Astrocyte of the cerebellum (primary cell): ENCODE data around the gene GARRE1.
"Not testable (repeated sequence)": the region's sequence is repeated elsewhere in the genome, so short reads cannot be mapped to it uniquely, and the experiment has no call there.

Experiments used
- DNase-seq: peaks from one replicate; pipeline ENCODE4 v3.0.0-alpha.2; 2011; ENCODE audit warnings: low read depth
- H3K4me3 ChIP-seq: 2 replicates; pipeline ENCODE4 v1.5.1; 2011; ENCODE audit warnings: mild to moderate bottlenecking, low read depth, low read length, moderate library complexity
- in situ Hi-C: cut with HindIII; loops from 2 replicates; pipeline ENCODE4 v1.10.0; 2017; ENCODE audit warnings: low sequenced_read_pairs
- TF ChIP-seq, protein P1 (sequence below): IDR thresholded peaks from 2 replicates; pipeline ENCODE4 v1.5.1; 2012; ENCODE audit warnings: low read length, low read depth, moderate library complexity, mild to moderate bottlenecking; ENCODE audit errors: missing control alignments

Gene GARRE1, protein sequence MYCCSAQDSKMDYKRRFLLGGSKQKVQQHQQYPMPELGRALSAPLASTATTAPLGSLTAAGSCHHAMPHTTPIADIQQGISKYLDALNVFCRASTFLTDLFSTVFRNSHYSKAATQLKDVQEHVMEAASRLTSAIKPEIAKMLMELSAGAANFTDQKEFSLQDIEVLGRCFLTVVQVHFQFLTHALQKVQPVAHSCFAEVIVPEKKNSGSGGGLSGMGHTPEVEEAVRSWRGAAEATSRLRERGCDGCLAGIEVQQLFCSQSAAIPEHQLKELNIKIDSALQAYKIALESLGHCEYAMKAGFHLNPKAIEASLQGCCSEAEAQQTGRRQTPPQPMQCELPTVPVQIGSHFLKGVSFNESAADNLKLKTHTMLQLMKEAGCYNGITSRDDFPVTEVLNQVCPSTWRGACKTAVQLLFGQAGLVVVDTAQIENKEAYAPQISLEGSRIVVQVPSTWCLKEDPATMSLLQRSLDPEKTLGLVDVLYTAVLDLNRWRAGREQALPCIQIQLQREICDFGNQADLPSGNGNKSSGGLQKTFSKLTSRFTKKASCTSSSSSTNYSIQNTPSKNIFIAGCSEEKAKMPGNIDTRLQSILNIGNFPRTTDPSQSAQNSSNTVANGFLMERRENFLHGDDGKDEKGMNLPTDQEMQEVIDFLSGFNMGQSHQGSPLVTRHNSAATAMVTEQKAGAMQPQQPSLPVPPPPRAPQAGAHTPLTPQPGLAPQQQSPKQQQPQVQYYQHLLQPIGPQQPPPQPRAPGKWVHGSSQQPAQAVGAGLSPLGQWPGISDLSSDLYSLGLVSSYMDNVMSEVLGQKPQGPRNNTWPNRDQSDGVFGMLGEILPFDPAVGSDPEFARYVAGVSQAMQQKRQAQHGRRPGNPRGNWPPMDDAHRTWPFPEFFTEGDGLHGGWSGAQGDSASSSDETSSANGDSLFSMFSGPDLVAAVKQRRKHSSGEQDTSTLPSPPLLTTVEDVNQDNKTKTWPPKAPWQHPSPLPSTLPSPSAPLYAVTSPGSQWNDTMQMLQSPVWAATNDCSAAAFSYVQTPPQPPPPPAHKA (N-terminal part only)

DNA sequence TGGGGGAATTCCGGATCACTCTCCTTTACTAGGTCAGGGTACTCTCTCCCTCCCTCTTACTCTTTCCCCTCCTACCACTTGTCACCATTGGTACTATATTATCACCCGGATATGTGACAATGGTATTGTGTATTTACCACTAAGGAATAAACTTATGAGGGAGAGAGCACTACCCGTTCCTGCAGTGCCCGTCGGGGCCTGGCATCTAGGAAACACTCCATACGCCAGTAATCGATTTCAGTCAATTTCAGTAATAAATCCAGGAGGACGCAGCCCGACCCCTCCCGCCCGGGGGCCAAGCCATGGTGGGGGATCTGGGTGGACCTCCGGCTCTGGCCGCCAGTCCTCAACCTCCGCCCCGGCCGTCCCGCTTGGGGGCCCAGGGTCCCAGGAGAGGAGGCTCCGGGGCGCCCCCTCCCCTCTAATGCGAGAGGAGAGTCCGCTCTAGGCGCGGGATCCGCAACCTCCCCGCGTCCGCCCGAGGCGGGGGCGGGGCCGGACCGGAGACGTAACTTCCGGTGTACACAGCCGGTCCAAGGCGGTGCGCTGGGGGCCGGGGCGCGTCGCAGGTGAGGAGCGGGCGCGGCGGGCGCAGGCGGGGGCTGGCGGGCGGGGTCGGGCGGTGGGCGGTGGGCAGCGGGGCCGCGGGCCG is at the start of gene GARRE1:
TSS of gene GARRE1 (plus strand) at position 509 of the 652 bp plus-strand sequence. CDS start 45,920 bp downstream, outside the sequence.
- TF ChIP-seq, protein P1, sequence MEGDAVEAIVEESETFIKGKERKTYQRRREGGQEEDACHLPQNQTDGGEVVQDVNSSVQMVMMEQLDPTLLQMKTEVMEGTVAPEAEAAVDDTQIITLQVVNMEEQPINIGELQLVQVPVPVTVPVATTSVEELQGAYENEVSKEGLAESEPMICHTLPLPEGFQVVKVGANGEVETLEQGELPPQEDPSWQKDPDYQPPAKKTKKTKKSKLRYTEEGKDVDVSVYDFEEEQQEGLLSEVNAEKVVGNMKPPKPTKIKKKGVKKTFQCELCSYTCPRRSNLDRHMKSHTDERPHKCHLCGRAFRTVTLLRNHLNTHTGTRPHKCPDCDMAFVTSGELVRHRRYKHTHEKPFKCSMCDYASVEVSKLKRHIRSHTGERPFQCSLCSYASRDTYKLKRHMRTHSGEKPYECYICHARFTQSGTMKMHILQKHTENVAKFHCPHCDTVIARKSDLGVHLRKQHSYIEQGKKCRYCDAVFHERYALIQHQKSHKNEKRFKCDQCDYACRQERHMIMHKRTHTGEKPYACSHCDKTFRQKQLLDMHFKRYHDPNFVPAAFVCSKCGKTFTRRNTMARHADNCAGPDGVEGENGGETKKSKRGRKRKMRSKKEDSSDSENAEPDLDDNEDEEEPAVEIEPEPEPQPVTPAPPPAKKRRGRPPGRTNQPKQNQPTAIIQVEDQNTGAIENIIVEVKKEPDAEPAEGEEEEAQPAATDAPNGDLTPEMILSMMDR = no peak
- no peak for DNase-seq
- in situ Hi-C loops = no loop called here
- peak within 1 kb of the TSS; percentile 73 for H3K4me3 ChIP-seq

DNA sequence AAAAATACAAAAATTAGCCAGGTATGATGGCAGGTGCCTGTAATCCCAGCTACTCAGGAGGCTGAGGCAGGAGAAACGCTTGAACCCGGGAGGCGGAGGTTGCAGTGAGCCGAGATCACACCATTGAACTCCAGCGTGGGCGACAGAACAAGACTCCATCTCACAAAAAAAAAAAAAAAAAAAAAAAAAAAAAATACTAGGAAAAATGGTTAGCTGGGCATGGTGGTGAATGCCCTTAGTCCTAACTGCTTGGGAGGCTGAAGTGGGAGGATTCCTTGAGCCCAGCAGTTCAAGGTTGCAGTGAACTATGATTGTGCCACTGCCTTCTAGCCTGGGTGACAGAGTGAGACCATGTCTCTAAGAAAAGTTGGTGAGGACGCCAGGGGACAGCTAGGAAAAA is 49.0 kb upstream of the GARRE1 start:
- in situ Hi-C loops, H3K4me3 ChIP-seq, DNase-seq: not testable (repeated sequence)

DNA sequence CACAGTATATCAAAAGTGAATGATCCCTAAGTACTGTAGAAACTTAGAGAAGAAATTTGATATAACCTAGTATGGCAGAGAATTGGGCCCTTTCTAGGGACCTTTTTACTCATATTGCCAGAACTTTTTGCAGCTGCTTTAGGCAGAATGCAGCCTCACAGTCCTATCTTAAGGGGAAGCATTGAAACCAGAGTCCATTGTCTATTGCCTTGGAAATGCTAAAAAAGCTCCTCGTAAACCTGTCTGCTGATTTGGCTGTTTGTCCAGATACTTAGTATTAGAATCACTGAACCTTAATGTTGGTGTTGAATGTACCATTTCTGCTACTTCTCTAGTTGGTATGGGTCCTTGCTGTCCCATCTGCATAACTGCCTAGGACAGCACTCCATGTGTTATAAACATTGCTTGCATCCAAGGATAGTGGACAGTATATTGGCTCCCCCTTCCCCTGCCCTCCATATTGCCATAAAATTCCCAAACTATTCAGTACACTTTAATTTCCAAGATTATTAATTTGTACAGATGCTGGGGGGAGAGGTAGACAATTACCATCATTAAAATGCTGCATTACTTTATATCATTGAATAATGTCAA is 46.0 kb upstream of the GARRE1 start:
- DNase-seq = no peak
- H3K4me3 ChIP-seq = no peak overlapping the region
- in situ Hi-C loops = no loop called here
- TF ChIP-seq, protein P1 = no peak

- H3K4me3 ChIP-seq = no peak overlapping the region
- DNase-seq = no peak
- TF ChIP-seq, protein P1 = no peak
- in situ Hi-C loops = no loop called here
Measured at GRCh38 chr19:34209726-34210125, 44.6 kb upstream of the GARRE1 start.

DNA sequence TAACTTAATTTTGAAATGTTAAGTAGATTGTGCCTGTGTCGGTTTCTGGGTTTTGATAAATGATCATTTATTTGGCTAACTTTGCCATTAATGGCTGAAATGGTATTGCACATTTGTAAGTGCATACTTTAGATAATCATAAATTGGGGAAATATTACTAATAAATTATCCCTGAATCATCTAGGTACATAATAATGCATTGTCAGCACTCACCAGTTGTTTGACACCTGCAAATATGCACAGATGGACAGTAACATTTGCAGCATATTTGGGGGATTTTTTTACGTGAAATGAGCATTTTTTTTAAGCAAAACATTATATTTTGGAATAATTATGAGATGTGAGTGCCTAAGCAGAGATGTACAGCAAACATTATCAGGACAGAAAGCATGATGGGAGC is 41.1 kb upstream of the GARRE1 start:
- DNase-seq = no peak
- no peak overlapping the region for H3K4me3 ChIP-seq
- TF ChIP-seq, protein P1 = no peak
- in situ Hi-C loops = no loop called here

DNA sequence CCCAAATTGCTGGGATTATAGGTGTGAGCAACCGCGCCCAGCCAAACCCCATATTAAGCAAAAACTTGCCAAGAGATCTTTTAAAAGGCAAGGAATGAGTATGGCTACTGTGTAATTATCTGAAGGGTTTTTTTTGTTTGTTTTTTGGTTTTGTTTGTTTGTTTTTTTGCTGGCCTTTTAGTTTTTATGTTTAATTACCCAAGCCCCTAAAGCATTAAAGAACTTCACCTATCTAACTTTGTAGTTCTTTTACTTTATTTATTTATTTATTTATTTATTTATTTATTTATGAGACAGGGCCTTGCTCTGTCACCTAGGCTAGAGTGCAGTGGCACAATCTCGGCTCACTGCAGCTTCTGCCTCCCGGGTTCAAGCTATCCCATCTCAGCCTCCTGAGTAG is 40.3 kb upstream of the GARRE1 start:
- no peak overlapping the region for H3K4me3 ChIP-seq
- TF ChIP-seq, protein P1 = no peak
- in situ Hi-C loops = no loop called here
- DNase-seq = no peak
